Ovary (tissue), 3 donors: ENCODE results near the gene ASPSCR1.

ENCODE experiments used
- CTCF ChIP-seq, 3 donors: fragments of 450-650 bp in 2 of 3; fragments of 200-600 bp in 1 of 3; IDR thresholded peaks; one replicate each; pipeline versions ENCODE4 v1.5.1 to v1.8.0; 2016 to 2022; ENCODE audit warnings: antibody characterized with exemption in 3 of 3, mild to moderate bottlenecking in 1 of 3
- EP300 ChIP-seq: sonication (generic); formaldehyde crosslinking; IDR thresholded peaks from one replicate; pipeline ENCODE4 v1.6.1; 2017; ENCODE audit warnings: antibody characterized with exemption
- POLR2A ChIP-seq: fragments of 450-650 bp; IDR thresholded peaks from one replicate; pipeline ENCODE4 v1.6.1; 2017; ENCODE audit warnings: antibody characterized with exemption, mild to moderate bottlenecking, moderate library complexity
- donor health status: DM: no; HTN: no; CAD: no.

- no peak for TF ChIP-seq CTCF (IDR thresholded peaks at IDR 0.05)
- no peak for TF ChIP-seq POLR2A
- TF ChIP-seq EP300, result no peak
Measured at GRCh38 chr17:81983639-81984373, 6.4 kb downstream of the ASPSCR1 start.
